Measurements from ENCODE around the gene UTP15.

UTP15 gene

GRCh38 chr5:73565969-73566547 lies 515 bp downstream of the UTP15 start:
- no peak for DNase-seq (ENCODE audit: low read depth)

- no peak for DNase-seq (ENCODE audit: low read depth)
Observed at GRCh38 chr5:73582285-73583145, 17.0 kb downstream of the UTP15 start.

- DNase-seq (ENCODE audit: low read depth), result no peak
Observed at GRCh38 chr5:73587923-73588322, 22.4 kb downstream of the UTP15 start.

GRCh38 chr5:73591102-73591695 lies 25.7 kb downstream of the UTP15 start:
- DNase-seq (ENCODE audit: low read depth), result peak; percentile 21

GRCh38 chr5:73591698-73592501 lies 26.4 kb downstream of the UTP15 start:
- DNase-seq (ENCODE audit: low read depth), result no peak

- no peak for DNase-seq (ENCODE audit: low read depth)
Observed at GRCh38 chr5:73592551-73592950, 27.0 kb downstream of the UTP15 start.

GRCh38 chr5:73596705-73597328 lies 31.3 kb downstream of the UTP15 start:
- no peak for DNase-seq (ENCODE audit: low read depth)

- no peak for DNase-seq (ENCODE audit: low read depth)
Observed at GRCh38 chr5:73599380-73599779, 33.8 kb downstream of the UTP15 start.

- no peak for DNase-seq (ENCODE audit: low read depth)
Observed at GRCh38 chr5:73603998-73604397, 38.5 kb downstream of the UTP15 start.

GRCh38 chr5:73605223-73606087 lies 39.9 kb downstream of the UTP15 start:
- no peak for DNase-seq (ENCODE audit: low read depth)

GRCh38 chr5:73606206-73606753 lies 40.7 kb downstream of the UTP15 start:
- no peak for DNase-seq (ENCODE audit: low read depth)

- no peak for DNase-seq (ENCODE audit: low read depth)
Observed at GRCh38 chr5:73607228-73607627, 41.7 kb downstream of the UTP15 start.

- DNase-seq (ENCODE audit: low read depth), result no peak
Observed at GRCh38 chr5:73612799-73613198, 47.3 kb downstream of the UTP15 start.

- no peak for DNase-seq (ENCODE audit: low read depth)
Observed at GRCh38 chr5:73615085-73615484, 49.5 kb downstream of the UTP15 start.

- DNase-seq (ENCODE audit: low read depth), result no peak
Observed at GRCh38 chr5:73615947-73616346, 50.4 kb downstream of the UTP15 start.

GRCh38 chr5:73617510-73618279 lies 52.2 kb downstream of the UTP15 start:
- DNase-seq (ENCODE audit: low read depth), result no peak

GRCh38 chr5:73619606-73620333 lies 54.2 kb downstream of the UTP15 start:
- no peak for DNase-seq (ENCODE audit: low read depth)

GRCh38 chr5:73620334-73620687 lies 54.8 kb downstream of the UTP15 start:
- DNase-seq (ENCODE audit: low read depth), result no peak

- no peak for DNase-seq (ENCODE audit: low read depth)
Observed at GRCh38 chr5:73623060-73623459, 57.5 kb downstream of the UTP15 start.

All from CMK (cell line).